ENCODE measurements around the gene GPR25. TPM values are rescaled to one million over a fixed set of nuclear protein-coding genes. Genes with fewer than 3 reads are reported as not detected.

Gene GPR25
- total RNA-seq, 1 experiment from 2014 or later, result not detected

GRCh38 chr1:200899451-200899915, 26.7 kb downstream of the GPR25 start:
- Histone ChIP-seq H3K36me3 (ENCODE audit: insufficient read depth, low read length, poor library complexity, severe bottlenecking) (no peaks in the 10 kb centered on the region), H3K9me3 (ENCODE audit: low read depth, low read length, poor library complexity, severe bottlenecking) (no peaks in the 10 kb centered on the region), H3K27ac (ENCODE audit: low read depth, low read length, poor library complexity, severe bottlenecking) (no peak overlapping the region), H3K27me3 (replicated peaks; ENCODE audit: insufficient read depth, low read depth, low read length, poor library complexity) (no peaks in the 10 kb centered on the region), H3K4me3 (ENCODE audit: low read depth, low read length, poor library complexity, severe bottlenecking) (no peak overlapping the region), H3K4me1 (ENCODE audit: insufficient read depth, low read length, poor library complexity, severe bottlenecking) (no peaks in the 10 kb centered on the region)
- ChIA-PET POLR2A (ENCODE audit: low non-redundant PET) (no interaction called here), CTCF (no interaction called here)
- TF ChIP-seq EZH2 (IDR thresholded peaks at IDR 0.05; ENCODE audit: borderline replicate concordance, low read depth, low read length, poor library complexity, severe bottlenecking), result no peak
- TF ChIP-seq, protein P1, sequence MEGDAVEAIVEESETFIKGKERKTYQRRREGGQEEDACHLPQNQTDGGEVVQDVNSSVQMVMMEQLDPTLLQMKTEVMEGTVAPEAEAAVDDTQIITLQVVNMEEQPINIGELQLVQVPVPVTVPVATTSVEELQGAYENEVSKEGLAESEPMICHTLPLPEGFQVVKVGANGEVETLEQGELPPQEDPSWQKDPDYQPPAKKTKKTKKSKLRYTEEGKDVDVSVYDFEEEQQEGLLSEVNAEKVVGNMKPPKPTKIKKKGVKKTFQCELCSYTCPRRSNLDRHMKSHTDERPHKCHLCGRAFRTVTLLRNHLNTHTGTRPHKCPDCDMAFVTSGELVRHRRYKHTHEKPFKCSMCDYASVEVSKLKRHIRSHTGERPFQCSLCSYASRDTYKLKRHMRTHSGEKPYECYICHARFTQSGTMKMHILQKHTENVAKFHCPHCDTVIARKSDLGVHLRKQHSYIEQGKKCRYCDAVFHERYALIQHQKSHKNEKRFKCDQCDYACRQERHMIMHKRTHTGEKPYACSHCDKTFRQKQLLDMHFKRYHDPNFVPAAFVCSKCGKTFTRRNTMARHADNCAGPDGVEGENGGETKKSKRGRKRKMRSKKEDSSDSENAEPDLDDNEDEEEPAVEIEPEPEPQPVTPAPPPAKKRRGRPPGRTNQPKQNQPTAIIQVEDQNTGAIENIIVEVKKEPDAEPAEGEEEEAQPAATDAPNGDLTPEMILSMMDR (conservative IDR thresholded peaks at IDR 0.05; ENCODE audit: low read depth, low read length), result no peak
- intact Hi-C loops (cut with micrococcal nuclease; ENCODE audit: unreplicated experiment), result no loop called here
- BruUV-seq (replicated peaks), result no TSS peak
- DNase-seq (ENCODE audit: low spot score), result no peak

DNA sequence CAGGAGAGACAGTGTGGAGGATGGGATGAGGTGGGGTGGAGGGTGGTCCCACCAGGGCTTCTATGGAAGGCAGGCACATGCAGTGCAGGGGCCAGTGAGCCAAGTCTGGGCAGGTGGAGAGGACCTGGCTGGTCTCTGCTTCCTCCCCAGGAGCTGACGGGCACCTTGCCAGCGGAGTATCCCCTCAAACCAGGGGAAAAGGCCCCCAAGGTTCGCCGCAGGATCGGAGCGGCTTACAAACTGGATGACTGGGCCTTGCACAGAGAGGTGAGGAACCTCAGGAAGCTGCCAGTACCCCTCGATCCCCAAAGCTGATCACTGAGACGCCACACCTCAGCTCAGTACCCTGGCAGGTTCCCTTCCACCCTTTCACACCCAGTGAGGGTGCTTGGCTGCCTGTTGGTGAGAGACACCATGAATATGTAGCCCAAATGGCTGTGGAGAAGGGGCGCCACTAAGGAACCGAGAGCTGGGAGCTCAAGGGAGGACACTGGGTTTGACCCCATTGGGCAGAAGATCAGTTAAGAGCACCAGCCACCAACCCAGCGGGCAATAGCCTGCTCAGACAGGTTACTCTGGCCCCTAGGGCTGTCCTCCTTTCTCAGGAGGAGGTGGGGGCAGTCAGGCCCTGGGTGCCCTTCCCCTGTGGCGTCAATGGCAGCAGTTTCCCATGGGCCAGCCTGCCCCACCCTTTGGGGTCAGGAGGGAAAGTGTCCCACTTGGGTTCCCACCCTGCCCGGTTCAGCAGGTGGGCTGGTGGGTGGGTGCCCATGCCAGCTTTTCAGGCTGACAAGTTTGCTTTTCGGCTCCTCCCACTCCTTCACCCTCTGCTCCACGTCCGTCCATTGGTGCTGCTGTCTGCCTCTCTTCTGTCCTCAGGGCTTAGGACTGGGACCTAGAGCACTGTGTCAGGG, 27.4 kb downstream of the GPR25 start:
- ChIA-PET CTCF (no interaction called here), POLR2A (ENCODE audit: low non-redundant PET) (no interaction called here)
- no peak for DNase-seq (ENCODE audit: low spot score)
- Histone ChIP-seq H3K4me1 (ENCODE audit: insufficient read depth, low read length, poor library complexity, severe bottlenecking) (no peaks in the 10 kb centered on the region), H3K27me3 (replicated peaks; ENCODE audit: insufficient read depth, low read depth, low read length, poor library complexity) (no peaks in the 10 kb centered on the region), H3K9me3 (ENCODE audit: low read depth, low read length, poor library complexity, severe bottlenecking) (no peaks in the 10 kb centered on the region), H3K4me3 (ENCODE audit: low read depth, low read length, poor library complexity, severe bottlenecking) (no peak overlapping the region), H3K36me3 (ENCODE audit: insufficient read depth, low read length, poor library complexity, severe bottlenecking) (no peaks in the 10 kb centered on the region), H3K27ac (ENCODE audit: low read depth, low read length, poor library complexity, severe bottlenecking) (no peak overlapping the region)
- intact Hi-C loops (cut with micrococcal nuclease; ENCODE audit: unreplicated experiment), result no loop called here
- TF ChIP-seq, protein P1 (conservative IDR thresholded peaks at IDR 0.05; ENCODE audit: low read depth, low read length), result no peak
- TF ChIP-seq EZH2 (IDR thresholded peaks at IDR 0.05; ENCODE audit: borderline replicate concordance, low read depth, low read length, poor library complexity, severe bottlenecking), result no peak
- BruUV-seq (replicated peaks), result no TSS peak

- H3K4me1 ChIP-seq (ENCODE audit: insufficient read depth, low read length, poor library complexity, severe bottlenecking), result no peaks in the 10 kb centered on the region
- H3K36me3 ChIP-seq (ENCODE audit: insufficient read depth, low read length, poor library complexity, severe bottlenecking), result no peaks in the 10 kb centered on the region
- ChIA-PET CTCF (no interaction called here), POLR2A (ENCODE audit: low non-redundant PET) (no interaction called here)
- H3K27ac ChIP-seq (ENCODE audit: low read depth, low read length, poor library complexity, severe bottlenecking), result no peak overlapping the region
- intact Hi-C loops (cut with micrococcal nuclease; ENCODE audit: unreplicated experiment), result no loop called here
- H3K27me3 ChIP-seq (replicated peaks; ENCODE audit: insufficient read depth, low read depth, low read length, poor library complexity), result no peaks in the 10 kb centered on the region
- no peak for DNase-seq (ENCODE audit: low spot score)
- BruUV-seq (replicated peaks), result no TSS peak
- TF ChIP-seq, protein P1 (conservative IDR thresholded peaks at IDR 0.05; ENCODE audit: low read depth, low read length), result no peak
- no peak for TF ChIP-seq EZH2 (IDR thresholded peaks at IDR 0.05; ENCODE audit: borderline replicate concordance, low read depth, low read length, poor library complexity, severe bottlenecking)
- H3K4me3 ChIP-seq (ENCODE audit: low read depth, low read length, poor library complexity, severe bottlenecking), result no peak overlapping the region
- H3K9me3 ChIP-seq (ENCODE audit: low read depth, low read length, poor library complexity, severe bottlenecking), result no peaks in the 10 kb centered on the region
Measured at GRCh38 chr1:200900877-200901276, 28.1 kb downstream of the GPR25 start.
